CD8-positive, alpha-beta memory T cell (primary cell): ENCODE measurements around the gene FAM32A. TPM values are rescaled to one million over a fixed set of nuclear protein-coding genes. Genes with fewer than 3 reads are reported as not detected.
A peak's percentile ranks its signal among the peaks of the same experiment; 100 is the strongest.

ENCODE experiments used
- CTCF ChIA-PET: fragments of 350-600 bp; sonication (Branson Sonifier 250); formaldehyde crosslinking; loops from one replicate; lab custom pipeline; 2021; ENCODE audit warnings: antibody characterized with exemption; lab: Charles Lee
- POLR2A ChIA-PET: fragments of 350-600 bp; sonication (Branson Sonifier 250); formaldehyde crosslinking; loops from one replicate; lab custom pipeline; 2021; ENCODE audit warnings: antibody characterized with exemption; lab: Charles Lee
- DNase-seq, 5 donors: peaks; one replicate each; pipeline versions ENCODE4 v3.0.0 to v3.0.0-alpha.2; 2020 to 2022; ENCODE audit warnings: mixed read lengths in 1 of 5
- H3K27ac ChIP-seq: one replicate; pipeline ENCODE4 v1.7.0; 2013; ENCODE audit warnings: low read depth, mild to moderate bottlenecking, low read length, moderate library complexity
- H3K27me3 ChIP-seq: 2 replicates; pipeline ENCODE4 v1.7.0; 2013; ENCODE audit warnings: low read length, mild to moderate bottlenecking; ENCODE audit not compliant: insufficient read depth, poor library complexity, severe bottlenecking
- H3K36me3 ChIP-seq: 2 replicates; pipeline ENCODE4 v1.7.0; 2013; ENCODE audit warnings: mild to moderate bottlenecking, low read length, moderate library complexity; ENCODE audit not compliant: insufficient read depth
- H3K4me1 ChIP-seq: 2 replicates; pipeline ENCODE4 v1.7.0; 2013; ENCODE audit warnings: mild to moderate bottlenecking, low read length, moderate library complexity; ENCODE audit not compliant: insufficient read depth
- H3K4me3 ChIP-seq: 2 replicates; pipeline ENCODE4 v1.7.0; 2013; ENCODE audit warnings: mild to moderate bottlenecking, low read length
- H3K9me3 ChIP-seq: 2 replicates; pipeline ENCODE4 v1.7.0; 2013; ENCODE audit warnings: mild to moderate bottlenecking, low read length
- H3K27ac Mint-ChIP-seq, 8 donors: one replicate each; pipeline ENCODE4 v1.8.0; 2020 to 2021; ENCODE audit warnings: mixed read lengths in 8 of 8, mild to moderate bottlenecking in 6 of 8, inconsistent platforms in 3 of 8, moderate library complexity in 3 of 8
- H3K27me3 Mint-ChIP-seq, 2 donors: one replicate each; pipeline ENCODE4 v1.8.0; 2020 to 2021; ENCODE audit warnings: mixed read lengths in 2 of 2, mild to moderate bottlenecking in 1 of 2, moderate library complexity in 1 of 2
- H3K36me3 Mint-ChIP-seq, 3 donors: one replicate each; pipeline ENCODE4 v1.8.0; 2020 to 2021; ENCODE audit warnings: mixed read lengths in 3 of 3, inconsistent platforms in 1 of 3, mild to moderate bottlenecking in 1 of 3
- H3K4me1 Mint-ChIP-seq, 3 donors: one replicate each; pipeline ENCODE4 v1.8.0; 2020 to 2021; ENCODE audit warnings: mixed read lengths in 3 of 3, inconsistent platforms in 1 of 3, mild to moderate bottlenecking in 1 of 3
- H3K4me3 Mint-ChIP-seq, 7 donors: one replicate each; pipeline ENCODE4 v1.8.0; 2020 to 2021; ENCODE audit warnings: mixed read lengths in 7 of 7, mild to moderate bottlenecking in 6 of 7, moderate library complexity in 4 of 7, inconsistent platforms in 2 of 7
- H3K9me3 Mint-ChIP-seq, 5 donors: one replicate each; pipeline ENCODE4 v1.8.0; 2020 to 2022; ENCODE audit warnings: mixed read lengths in 5 of 5, mild to moderate bottlenecking in 3 of 5, moderate library complexity in 2 of 5, inconsistent platforms in 1 of 5
- polyA plus RNA-seq: library from polyadenylated mRNA; unstranded; fragments of 300-500 nt; fragmentation: Illumina TruSeq; gene quantifications from one replicate; pipeline ENCODE4 v1.2.3, GENCODE V29; 2021
- total RNA-seq, 2 experiments: library from RNA; stranded (reverse); gene quantifications; one replicate each; pipeline ENCODE4 v1.2.3, GENCODE V29; 2021

FAM32A gene
- total and polyA plus RNA-seq, 3 experiments from 2014 or later: 62.4 to 127 (median 68.3) TPM

DNA sequence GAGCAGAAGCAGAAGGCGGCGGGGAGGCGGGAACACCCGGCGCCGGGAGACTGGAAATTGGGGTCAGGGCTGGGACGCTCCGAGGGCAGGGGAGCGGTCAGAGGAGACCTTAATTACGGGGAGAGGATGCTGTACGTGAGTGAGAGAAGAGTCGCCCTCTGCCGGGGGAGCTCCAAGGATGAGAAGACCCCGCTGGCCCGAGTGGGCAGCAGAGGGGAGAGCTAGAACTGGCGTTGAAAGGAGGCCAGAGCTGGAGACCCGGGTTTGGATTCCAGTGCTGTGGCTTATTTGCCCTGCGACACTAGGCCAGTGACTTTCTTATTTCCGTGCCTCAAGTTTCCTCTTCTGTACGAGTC, 536 bp downstream of the FAM32A start:
- Histone ChIP-seq H3K27ac (peak overlapping the region; percentile 74), H3K36me3 (peaks cover 22% of the 10 kb centered on the region), H3K9me3 (no peaks in the 10 kb centered on the region), H3K4me3 (peak overlapping the region; percentile 96), H3K4me1 (peaks cover 24% of the 10 kb centered on the region), H3K27me3 (no peaks in the 10 kb centered on the region)
- peaks cover 0 to 2% of the 10 kb centered on the region in 2 donors for H3K27me3 Mint-ChIP-seq
- H3K9me3 Mint-ChIP-seq: no peaks in the 10 kb centered on the region
- CTCF ChIA-PET: interaction anchor here (0.7 to 3.4 kb wide), 13 partner anchors 11 to 232 kb away, joined by 3 to 26 read pairs (median 6); partner anchors contain the start of genes AP1M1, RAB8A and TPM4
- peaks cover 0 to 39% (median 3%) of the 10 kb centered on the region in 3 donors for H3K36me3 Mint-ChIP-seq
- POLR2A ChIA-PET: interaction anchor here (0.9 to 1.8 kb wide), 10 partner anchors 9 to 186 kb away, joined by 3 to 27 read pairs (median 5); partner anchors contain the start of genes AP1M1 and RAB8A
- H3K4me1 Mint-ChIP-seq: peaks cover 30 to 51% (median 37%) of the 10 kb centered on the region in 3 donors
- peak overlapping the region; percentile 95 to 100 (median 98) for H3K4me3 Mint-ChIP-seq
- H3K27ac Mint-ChIP-seq: peak overlapping the region; percentile 71 to 98 (median 96)
- peak in 4 of 5 donors; percentile 24 to 60 (median 40) for DNase-seq

DNA sequence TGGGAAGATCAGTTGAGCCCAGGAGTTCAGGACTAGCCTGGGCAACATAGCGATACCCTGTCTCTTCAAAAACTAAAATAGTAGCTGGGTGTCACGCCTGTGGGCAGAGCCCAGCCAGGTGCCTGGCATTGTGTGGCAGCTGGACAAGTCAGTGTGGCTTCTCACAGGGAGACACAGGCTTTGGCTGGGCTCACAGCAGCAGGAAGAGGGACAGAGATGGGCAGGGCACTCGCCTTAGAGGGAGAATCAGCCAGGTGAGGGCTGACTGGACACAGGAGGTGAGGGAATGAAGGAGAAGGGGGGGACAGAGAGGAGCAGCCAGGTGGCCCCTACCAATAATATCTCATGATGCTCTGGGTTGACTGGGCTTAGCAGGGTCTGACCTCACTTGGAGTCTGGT, 3.3 kb downstream of the FAM32A start:
- Mint-ChIP-seq H3K27me3 (peaks cover 0 to 2% of the 10 kb centered on the region in 2 donors), H3K4me1 (peaks cover 27 to 41% (median 30%) of the 10 kb centered on the region in 3 donors), H3K4me3 (peak overlapping the region in 4 of 7 donors; percentile 28 to 74 (median 48)), H3K9me3 (no peaks in the 10 kb centered on the region), H3K27ac (peak overlapping the region in 2 of 8 donors; percentile 3 to 91), H3K36me3 (peaks cover 0 to 63% (median 8%) of the 10 kb centered on the region in 3 donors)
- no peaks in the 10 kb centered on the region for H3K9me3 ChIP-seq
- ChIA-PET CTCF (interaction anchor here (0.8 kb wide), 2 partner anchors 102 to 127 kb away, joined by 3 read pairs; no protein-coding TSS in a partner anchor), POLR2A (interaction anchor here (1.4 kb wide), 1 partner anchor 9 kb away, joined by 4 read pairs; the partner anchor contains the start of gene AP1M1)
- DNase-seq: peak in 1 of 5 donors; percentile 14
- peaks cover 19% of the 10 kb centered on the region for H3K4me1 ChIP-seq
- H3K27me3 ChIP-seq: no peaks in the 10 kb centered on the region
- H3K27ac ChIP-seq: no peak overlapping the region
- H3K4me3 ChIP-seq: no peak overlapping the region
- peaks cover 32% of the 10 kb centered on the region for H3K36me3 ChIP-seq

DNA sequence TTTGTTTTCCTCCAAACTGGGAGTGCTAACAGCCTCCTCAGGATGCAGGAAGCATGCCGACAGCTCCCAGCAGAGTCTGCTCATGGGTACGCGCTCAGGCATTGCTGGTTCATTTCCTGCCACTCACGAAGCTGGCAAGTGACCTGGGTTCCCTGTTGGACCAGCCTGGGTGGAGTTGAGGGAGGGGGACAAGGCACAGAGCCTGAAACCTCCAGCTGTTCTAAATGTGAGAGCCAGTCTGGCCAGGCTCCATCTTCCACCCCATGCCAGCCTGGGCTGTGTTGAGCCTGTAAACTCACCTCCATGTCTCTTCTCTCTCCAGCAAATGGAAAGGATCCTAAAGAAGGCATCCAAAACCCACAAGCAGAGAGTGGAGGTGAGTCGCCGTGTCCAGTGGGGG, 5.0 kb downstream of the FAM32A start:
- POLR2A ChIA-PET: no interaction called here
- H3K4me3 ChIP-seq: no peak overlapping the region
- no peaks in the 10 kb centered on the region for H3K9me3 ChIP-seq
- H3K36me3 ChIP-seq: peaks cover 32% of the 10 kb centered on the region
- H3K4me1 ChIP-seq: peaks cover 19% of the 10 kb centered on the region
- no peaks in the 10 kb centered on the region for H3K9me3 Mint-ChIP-seq
- no peak for DNase-seq
- H3K4me3 Mint-ChIP-seq: peak overlapping the region in 1 of 7 donors; percentile 69
- CTCF ChIA-PET: interaction anchor here (0.8 kb wide), 1 partner anchor 128 kb away, joined by 3 read pairs; no protein-coding TSS in a partner anchor
- peaks cover 0 to 66% (median 8%) of the 10 kb centered on the region in 3 donors for H3K36me3 Mint-ChIP-seq
- H3K27ac Mint-ChIP-seq: peak overlapping the region in 1 of 8 donors; percentile 12
- H3K27ac ChIP-seq: no peak overlapping the region
- H3K27me3 Mint-ChIP-seq: peaks cover 0 to under 1% of the 10 kb centered on the region in 2 donors
- no peaks in the 10 kb centered on the region for H3K27me3 ChIP-seq
- H3K4me1 Mint-ChIP-seq: peaks cover 23 to 37% (median 25%) of the 10 kb centered on the region in 3 donors

DNA sequence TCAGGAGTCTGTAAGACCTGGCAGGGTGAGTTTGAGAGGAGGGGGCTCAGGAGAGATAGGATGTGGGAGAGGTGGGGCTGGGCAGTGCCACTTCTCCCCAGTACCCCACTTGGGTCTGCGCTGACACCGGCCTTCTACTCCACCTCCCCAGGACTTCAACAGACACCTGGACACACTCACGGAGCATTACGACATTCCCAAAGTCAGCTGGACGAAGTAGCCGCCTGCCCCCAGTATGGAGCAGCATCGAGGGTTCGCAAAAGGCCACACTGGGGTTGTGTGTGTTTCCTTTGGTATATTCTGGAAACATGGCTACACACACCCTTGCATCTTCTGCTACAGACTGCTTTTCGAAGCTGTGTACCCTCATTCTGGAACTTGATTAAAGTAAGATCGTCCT, 5.5 kb downstream of the FAM32A start:
- ChIA-PET CTCF (no interaction called here), POLR2A (no interaction called here)
- no peak overlapping the region for H3K27ac ChIP-seq
- peaks cover 32% of the 10 kb centered on the region for H3K36me3 ChIP-seq
- H3K27ac Mint-ChIP-seq: no peak overlapping the region
- H3K27me3 ChIP-seq: no peaks in the 10 kb centered on the region
- H3K4me3 Mint-ChIP-seq: no peak overlapping the region
- H3K9me3 Mint-ChIP-seq: no peaks in the 10 kb centered on the region
- DNase-seq: no peak
- H3K36me3 Mint-ChIP-seq: peaks cover 0 to 61% (median 6%) of the 10 kb centered on the region in 3 donors
- no peaks in the 10 kb centered on the region for H3K9me3 ChIP-seq
- no peak overlapping the region for H3K4me3 ChIP-seq
- peaks cover 19% of the 10 kb centered on the region for H3K4me1 ChIP-seq
- no peaks in the 10 kb centered on the region for H3K27me3 Mint-ChIP-seq
- H3K4me1 Mint-ChIP-seq: peaks cover 19 to 31% (median 20%) of the 10 kb centered on the region in 3 donors

DNA sequence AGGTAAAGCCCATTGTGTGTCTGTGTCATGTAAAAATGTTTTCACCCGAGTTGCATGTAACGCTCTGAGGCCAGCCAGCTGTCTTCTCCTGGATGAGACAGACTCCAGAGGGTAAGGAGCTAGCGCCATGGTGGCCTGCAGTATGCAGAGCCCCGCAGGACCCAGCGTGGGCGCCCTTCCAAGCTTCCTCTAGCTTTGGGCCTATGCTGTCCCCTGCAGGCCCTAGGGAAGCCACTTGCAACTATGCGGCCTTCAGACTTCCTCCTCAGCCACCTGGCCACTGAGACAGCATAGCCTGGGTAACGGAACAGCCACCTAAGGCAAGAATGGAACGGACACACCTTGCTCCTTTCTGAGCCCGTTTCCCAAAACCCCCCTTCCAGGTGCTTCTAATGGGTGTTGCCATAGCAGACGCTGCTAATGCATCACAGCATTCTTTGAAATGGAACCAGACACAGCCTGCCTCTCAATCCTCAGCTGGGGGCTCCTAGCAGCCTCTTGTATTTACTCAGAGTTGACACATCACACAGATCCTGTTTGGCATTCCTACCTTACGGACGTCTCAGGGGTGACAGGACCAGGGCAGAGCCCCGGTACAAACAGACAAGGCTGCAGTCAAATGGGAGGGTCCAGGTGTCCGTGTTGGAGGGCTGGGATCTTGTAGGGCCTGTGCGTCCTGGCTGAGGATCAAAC, 6.2 kb downstream of the FAM32A start:
- H3K36me3 ChIP-seq: peaks cover 32% of the 10 kb centered on the region
- CTCF ChIA-PET: no interaction called here

DNA sequence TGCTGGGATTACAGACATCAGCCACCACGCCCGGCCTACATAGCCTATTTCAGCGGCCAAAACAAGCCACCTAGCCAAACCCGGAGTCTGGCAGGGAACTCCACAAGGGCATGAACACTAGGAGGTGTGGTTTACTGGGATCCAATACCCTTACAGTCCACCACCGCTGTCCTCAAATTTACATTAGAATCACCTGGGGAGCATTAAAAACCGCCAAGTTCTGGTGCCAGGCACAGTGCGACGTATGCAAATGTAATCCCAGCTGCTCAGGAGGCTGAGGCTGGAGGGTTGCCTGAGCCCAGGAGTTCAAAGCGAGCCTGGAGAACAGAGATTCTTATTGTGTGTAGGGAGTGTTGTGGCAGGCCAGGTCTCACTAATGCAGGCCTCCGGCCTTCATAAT, 8.3 kb downstream of the FAM32A start:
- Histone ChIP-seq H3K36me3 (peaks cover 26% of the 10 kb centered on the region), H3K27ac (no peak overlapping the region), H3K4me1 (peaks cover 14% of the 10 kb centered on the region), H3K27me3 (no peaks in the 10 kb centered on the region), H3K9me3 (no peaks in the 10 kb centered on the region), H3K4me3 (no peak overlapping the region)
- H3K36me3 Mint-ChIP-seq: peaks cover 0 to 46% (median 4%) of the 10 kb centered on the region in 3 donors
- H3K9me3 Mint-ChIP-seq: no peaks in the 10 kb centered on the region
- H3K27me3 Mint-ChIP-seq: no peaks in the 10 kb centered on the region
- ChIA-PET POLR2A (no interaction called here), CTCF (no interaction called here)
- peaks cover 11 to 25% (median 15%) of the 10 kb centered on the region in 3 donors for H3K4me1 Mint-ChIP-seq
- no peak overlapping the region for H3K4me3 Mint-ChIP-seq
- peak overlapping the region in 1 of 8 donors; percentile 12 for H3K27ac Mint-ChIP-seq
- DNase-seq: no peak

More for the DNA sequence above, 6.2 kb downstream of the FAM32A start:
- Histone ChIP-seq H3K27me3 (no peaks in the 10 kb centered on the region), H3K9me3 (no peaks in the 10 kb centered on the region), H3K27ac (no peak overlapping the region), H3K4me3 (no peak overlapping the region), H3K4me1 (peaks cover 13% of the 10 kb centered on the region)
- Mint-ChIP-seq H3K27ac (peak overlapping the region in 5 of 8 donors; percentile 23 to 74 (median 65)), H3K36me3 (peaks cover 0 to 58% (median 6%) of the 10 kb centered on the region in 3 donors), H3K4me3 (peak overlapping the region in 1 of 7 donors; percentile 45), H3K4me1 (peaks cover 15 to 26% (median 15%) of the 10 kb centered on the region in 3 donors), H3K9me3 (no peaks in the 10 kb centered on the region), H3K27me3 (no peaks in the 10 kb centered on the region)
- POLR2A ChIA-PET: no interaction called here
- DNase-seq: no peak

DNA sequence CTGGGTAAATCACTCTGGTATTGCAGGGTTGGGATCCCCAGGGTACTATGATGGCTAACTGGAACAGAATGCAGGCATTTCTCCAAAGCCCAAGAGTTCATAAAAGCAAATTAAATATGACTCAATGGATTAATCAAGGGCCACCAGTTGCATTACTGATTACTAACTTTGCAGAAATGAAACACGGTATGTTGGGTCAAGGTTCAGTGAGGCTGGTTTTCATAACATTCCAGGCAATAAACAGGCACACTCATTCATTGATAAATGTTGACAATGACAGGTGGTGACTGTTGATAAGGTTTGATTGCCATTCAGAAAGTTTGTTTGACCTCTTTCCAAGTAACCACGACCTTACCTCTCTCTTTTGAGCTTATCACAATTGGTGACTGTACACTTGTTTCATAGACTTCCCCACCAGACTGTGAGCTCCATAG, 12.0 kb downstream of the FAM32A start:
- H3K4me3 ChIP-seq: peak overlapping the region; percentile 96
- no peaks in the 10 kb centered on the region for H3K9me3 ChIP-seq
- POLR2A ChIA-PET: interaction anchor here (0.6 to 1.5 kb wide), 6 partner anchors 9 to 360 kb away, joined by 4 to 27 read pairs (median 4); partner anchors contain the start of genes FAM32A and KLF2
- CTCF ChIA-PET: interaction anchor here (0.6 to 1.1 kb wide), 4 partner anchors 12 to 568 kb away, joined by 3 to 11 read pairs (median 4); partner anchors contain the start of gene FAM32A
- Mint-ChIP-seq H3K27me3 (no peaks in the 10 kb centered on the region), H3K36me3 (peaks cover 0 to 37% (median 5%) of the 10 kb centered on the region in 3 donors), H3K4me3 (peak overlapping the region; percentile 81 to 94 (median 88)), H3K4me1 (peaks cover 27 to 45% (median 42%) of the 10 kb centered on the region in 3 donors), H3K27ac (peak overlapping the region; percentile 84 to 98 (median 97)), H3K9me3 (no peaks in the 10 kb centered on the region)
- no peaks in the 10 kb centered on the region for H3K27me3 ChIP-seq
- DNase-seq: no peak
- peaks cover 23% of the 10 kb centered on the region for H3K4me1 ChIP-seq
- H3K27ac ChIP-seq: peak overlapping the region; percentile 93
- no peaks in the 10 kb centered on the region for H3K36me3 ChIP-seq
